ENCODE data around the gene CIITA.
"Not testable (repeated sequence)": the region's sequence is repeated elsewhere in the genome, so short reads cannot be mapped to it uniquely, and the experiment has no call there.

CIITA gene

GRCh38 chr16:10876799-10877341 lies at the start of gene CIITA:
Gene CIITA (plus strand): TSS chr16:10877202. CDS start chr16:10877331, 129 bp downstream.
- peak; percentile 30 to 45 for DNase-seq (ENCODE audit: low read depth in 2 of 2)

- no peak for DNase-seq (ENCODE audit: low read depth in 2 of 2)
These were observed 49.2 kb upstream of the CIITA start for GRCh38 chr16:10827691-10828341.

- DNase-seq (ENCODE audit: low read depth in 2 of 2): no peak
These were observed 48.1 kb upstream of the CIITA start for GRCh38 chr16:10828851-10829366.

- not testable (repeated sequence) for DNase-seq (ENCODE audit: low read depth in 2 of 2)
These were observed 47.5 kb upstream of the CIITA start for GRCh38 chr16:10829390-10830098.

- not testable (repeated sequence) for DNase-seq (ENCODE audit: low read depth in 2 of 2)
These were observed 46.8 kb upstream of the CIITA start for GRCh38 chr16:10830240-10830639.

GRCh38 chr16:10831894-10832886 lies 44.8 kb upstream of the CIITA start:
- DNase-seq (ENCODE audit: low read depth in 2 of 2): no peak

- DNase-seq (ENCODE audit: low read depth in 2 of 2): no peak
These were observed 43.7 kb upstream of the CIITA start for GRCh38 chr16:10833271-10833670.

- DNase-seq (ENCODE audit: low read depth in 2 of 2): no peak
These were observed 42.9 kb upstream of the CIITA start for GRCh38 chr16:10834130-10834529.

- no peak for DNase-seq (ENCODE audit: low read depth in 2 of 2)
These were observed 42.2 kb upstream of the CIITA start for GRCh38 chr16:10834766-10835165.

GRCh38 chr16:10835281-10835931 lies 41.6 kb upstream of the CIITA start:
- peak in 1 of 2 donors; percentile 4 for DNase-seq (ENCODE audit: low read depth in 2 of 2)

- no peak for DNase-seq (ENCODE audit: low read depth in 2 of 2)
These were observed 40.7 kb upstream of the CIITA start for GRCh38 chr16:10836174-10836853.

GRCh38 chr16:10838621-10839278 lies 38.3 kb upstream of the CIITA start:
- no peak for DNase-seq (ENCODE audit: low read depth in 2 of 2)

GRCh38 chr16:10839279-10839666 lies 37.7 kb upstream of the CIITA start:
- DNase-seq (ENCODE audit: low read depth in 2 of 2): no peak

- no peak for DNase-seq (ENCODE audit: low read depth in 2 of 2)
These were observed 36.3 kb upstream of the CIITA start for GRCh38 chr16:10840703-10841102.

- no peak for DNase-seq (ENCODE audit: low read depth in 2 of 2)
These were observed 30.6 kb upstream of the CIITA start for GRCh38 chr16:10846213-10846998.

GRCh38 chr16:10847176-10847575 lies 29.8 kb upstream of the CIITA start:
- DNase-seq (ENCODE audit: low read depth in 2 of 2): no peak

- DNase-seq (ENCODE audit: low read depth in 2 of 2): no peak
These were observed 27.1 kb upstream of the CIITA start for GRCh38 chr16:10849736-10850477.

GRCh38 chr16:10850478-10850850 lies 26.5 kb upstream of the CIITA start:
- DNase-seq (ENCODE audit: low read depth in 2 of 2): no peak

GRCh38 chr16:10851512-10851911 lies 25.5 kb upstream of the CIITA start:
- DNase-seq (ENCODE audit: low read depth in 2 of 2): no peak
